Measurements from ENCODE around the gene FGD5.

The FGD5 gene

GRCh38 chr3:14831916-14832450 lies 13.2 kb downstream of the FGD5 start:
- no peak for DNase-seq

- DNase-seq, result no peak
Observed at GRCh38 chr3:14832975-14833722, 14.4 kb downstream of the FGD5 start.

GRCh38 chr3:14834121-14834520 lies 15.4 kb downstream of the FGD5 start:
- no peak for DNase-seq

GRCh38 chr3:14834807-14835466 lies 16.2 kb downstream of the FGD5 start:
- no peak for DNase-seq

- no peak for DNase-seq
Observed at GRCh38 chr3:14836049-14836468, 17.3 kb downstream of the FGD5 start.

GRCh38 chr3:14837186-14837877 lies 18.6 kb downstream of the FGD5 start:
- DNase-seq, result no peak

GRCh38 chr3:14837878-14838258 lies 19.1 kb downstream of the FGD5 start:
- no peak for DNase-seq

- DNase-seq, result no peak
Observed at GRCh38 chr3:14839236-14839635, 20.5 kb downstream of the FGD5 start.

- no peak for DNase-seq
Observed at GRCh38 chr3:14841836-14842235, 23.1 kb downstream of the FGD5 start.

- DNase-seq, result no peak
Observed at GRCh38 chr3:14842277-14842676, 23.5 kb downstream of the FGD5 start.

GRCh38 chr3:14843321-14843720 lies 24.6 kb downstream of the FGD5 start:
- DNase-seq, result no peak

GRCh38 chr3:14844386-14845170 lies 25.8 kb downstream of the FGD5 start:
- no peak for DNase-seq

- DNase-seq, result no peak
Observed at GRCh38 chr3:14845180-14845579, 26.4 kb downstream of the FGD5 start.

GRCh38 chr3:14845826-14846225 lies 27.1 kb downstream of the FGD5 start:
- no peak for DNase-seq

- no peak for DNase-seq
Observed at GRCh38 chr3:14846226-14846880, 27.6 kb downstream of the FGD5 start.

GRCh38 chr3:14847613-14848541 lies 29.1 kb downstream of the FGD5 start:
- DNase-seq, result no peak

GRCh38 chr3:14848906-14849305 lies 30.1 kb downstream of the FGD5 start:
- no peak for DNase-seq

- no peak for DNase-seq
Observed at GRCh38 chr3:14849638-14850230, 31.0 kb downstream of the FGD5 start.

GRCh38 chr3:14852058-14852594 lies 33.4 kb downstream of the FGD5 start:
- no peak for DNase-seq

- DNase-seq, result no peak
Observed at GRCh38 chr3:14852717-14853116, 34.0 kb downstream of the FGD5 start.
